Keratinocyte (primary cell): ENCODE data around the gene SDK1.

Experiments
- EZH2 ChIP-seq: IDR thresholded peaks from one replicate; pipeline ENCODE4 v1.6.1; 2012; ENCODE audit warnings: inconsistent platforms, mild to moderate bottlenecking, low read length, moderate library complexity
- TF ChIP-seq, protein P1 (sequence below), 3 experiments: IDR thresholded peaks in 1 of 3; conservative IDR thresholded peaks in 1 of 3; optimal IDR thresholded peaks in 1 of 3; 2 replicates in 2 of 3; 3 replicates in 1 of 3; pipeline versions ENCODE3 to v1.5.1; 2011; ENCODE audit warnings: low read length in 3 of 3, mild to moderate bottlenecking in 3 of 3, moderate library complexity in 2 of 3, control low read depth in 1 of 3, inconsistent platforms in 1 of 3; ENCODE audit not compliant: insufficient read depth in 2 of 3; ENCODE audit errors: extremely low read depth in 1 of 3

DNA sequence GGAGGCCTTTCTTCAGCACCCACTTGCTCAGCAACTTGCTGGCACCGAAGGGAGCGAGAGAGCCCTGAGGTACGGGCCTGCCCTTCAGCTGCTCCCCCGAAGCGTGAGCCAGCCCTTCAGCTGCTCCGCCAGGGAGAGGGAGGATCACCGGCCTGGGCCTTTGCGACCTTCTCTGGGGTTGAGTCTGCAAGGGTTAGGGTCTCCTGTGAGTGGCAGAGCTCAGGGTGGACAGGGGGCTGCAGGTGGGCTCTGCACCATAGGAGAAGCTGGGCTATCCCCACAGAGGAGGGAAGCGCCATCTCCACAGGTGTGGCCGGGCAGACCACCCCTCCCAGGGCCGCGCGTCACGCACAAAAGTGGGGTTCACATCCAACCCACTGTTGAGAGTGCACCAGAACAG is 890.5 kb downstream of the SDK1 start:
- TF ChIP-seq, protein P1, sequence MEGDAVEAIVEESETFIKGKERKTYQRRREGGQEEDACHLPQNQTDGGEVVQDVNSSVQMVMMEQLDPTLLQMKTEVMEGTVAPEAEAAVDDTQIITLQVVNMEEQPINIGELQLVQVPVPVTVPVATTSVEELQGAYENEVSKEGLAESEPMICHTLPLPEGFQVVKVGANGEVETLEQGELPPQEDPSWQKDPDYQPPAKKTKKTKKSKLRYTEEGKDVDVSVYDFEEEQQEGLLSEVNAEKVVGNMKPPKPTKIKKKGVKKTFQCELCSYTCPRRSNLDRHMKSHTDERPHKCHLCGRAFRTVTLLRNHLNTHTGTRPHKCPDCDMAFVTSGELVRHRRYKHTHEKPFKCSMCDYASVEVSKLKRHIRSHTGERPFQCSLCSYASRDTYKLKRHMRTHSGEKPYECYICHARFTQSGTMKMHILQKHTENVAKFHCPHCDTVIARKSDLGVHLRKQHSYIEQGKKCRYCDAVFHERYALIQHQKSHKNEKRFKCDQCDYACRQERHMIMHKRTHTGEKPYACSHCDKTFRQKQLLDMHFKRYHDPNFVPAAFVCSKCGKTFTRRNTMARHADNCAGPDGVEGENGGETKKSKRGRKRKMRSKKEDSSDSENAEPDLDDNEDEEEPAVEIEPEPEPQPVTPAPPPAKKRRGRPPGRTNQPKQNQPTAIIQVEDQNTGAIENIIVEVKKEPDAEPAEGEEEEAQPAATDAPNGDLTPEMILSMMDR (optimal IDR thresholded peaks at IDR 0.05 in 1 of 3, IDR thresholded peaks at IDR 0.05 in 1 of 3, conservative IDR thresholded peaks at IDR 0.05 in 1 of 3; ENCODE audit: extremely low read depth in 1 of 3, insufficient read depth in 2 of 3, low read length in 3 of 3): no peak
- TF ChIP-seq EZH2: no peak
